ENCODE results near the gene TYK2.

Gene TYK2

GRCh38 chr19:10315335-10316214 lies 64.8 kb downstream of the TYK2 start, which contains the start of gene FDX2:
TSS of gene FDX2 (minus strand) at chr19:10316015. CDS start at chr19:10315996, 19 bp downstream.
- DNase-seq (ENCODE audit: low read depth in 3 of 3) = peak; percentile 85 to 96 (median 91)

- no peak for DNase-seq (ENCODE audit: low read depth in 3 of 3)
These were observed 70.9 kb downstream of the TYK2 start, which contains the start of gene ZGLP1 for GRCh38 chr19:10309423-10309822. TSS of gene ZGLP1 (minus strand) at chr19:10309815.

DNA sequence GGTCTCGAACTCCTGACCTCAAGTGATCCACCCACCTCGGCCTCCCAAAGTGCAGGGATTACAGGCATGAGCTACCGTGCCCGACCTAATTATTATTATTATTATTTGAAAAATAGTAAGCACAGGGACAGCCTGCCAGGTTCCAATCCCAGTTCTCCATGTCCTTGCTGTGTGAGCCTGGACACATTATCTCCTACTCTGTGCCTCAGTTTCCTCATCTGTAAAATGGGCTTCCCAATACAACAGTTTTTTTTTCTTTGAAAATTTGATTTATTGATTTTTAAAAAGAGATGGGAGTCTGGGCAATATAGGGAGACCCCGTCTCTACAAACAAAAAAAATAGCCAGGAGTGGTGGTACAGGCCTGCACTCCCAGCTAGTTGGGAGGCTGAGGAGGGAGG lies 74.0 kb downstream of the TYK2 start:
- no peak for DNase-seq (ENCODE audit: low read depth in 3 of 3)

- DNase-seq (ENCODE audit: low read depth in 3 of 3) = no peak
These were observed 75.1 kb downstream of the TYK2 start for GRCh38 chr19:10305139-10305806.
